Stimulated activated CD8-positive, alpha-beta memory T cell treated with anti-CD3 and anti-CD28 coated beads, Interleukin-15, amount 100 ng/mL, for 4 hours (primary cell): ENCODE data around the gene SPACA9.

Experiments
- DNase-seq, 2 donors: peaks; one replicate each; pipeline ENCODE4 v3.0.0-alpha.2; 2020; ENCODE audit warnings: low read depth in 2 of 2

SPACA9 gene

GRCh38 chr9:132878695-132879456 is at the start of gene SPACA9:
SPACA9 (plus strand) TSS chr9:132878898; CDS start chr9:132883948, 5,050 bp downstream.
- DNase-seq, result no peak

- no peak for DNase-seq
These were observed 46.4 kb upstream of the SPACA9 start for GRCh38 chr9:132832171-132832881.

- no peak for DNase-seq
These were observed 45.1 kb upstream of the SPACA9 start for GRCh38 chr9:132833550-132834121.

DNA sequence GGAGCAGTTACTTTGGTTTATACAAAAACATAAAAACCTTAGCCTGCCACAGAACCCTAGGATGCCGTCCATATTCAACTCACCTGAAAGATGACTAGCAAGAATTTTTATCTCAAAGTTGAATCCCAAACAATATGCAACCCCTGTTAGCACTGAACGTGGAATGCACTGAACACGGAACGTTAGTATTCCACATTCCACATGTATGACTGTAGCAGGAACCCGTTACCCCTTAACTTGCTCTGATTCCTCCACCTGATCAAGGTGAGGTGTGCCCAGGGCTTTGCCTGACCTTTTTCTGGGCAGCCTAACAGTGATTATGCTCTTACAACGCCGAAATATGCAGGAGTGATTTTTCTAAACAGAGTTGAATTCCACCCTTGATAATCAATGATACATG is 44.4 kb upstream of the SPACA9 start:
- no peak for DNase-seq

DNA sequence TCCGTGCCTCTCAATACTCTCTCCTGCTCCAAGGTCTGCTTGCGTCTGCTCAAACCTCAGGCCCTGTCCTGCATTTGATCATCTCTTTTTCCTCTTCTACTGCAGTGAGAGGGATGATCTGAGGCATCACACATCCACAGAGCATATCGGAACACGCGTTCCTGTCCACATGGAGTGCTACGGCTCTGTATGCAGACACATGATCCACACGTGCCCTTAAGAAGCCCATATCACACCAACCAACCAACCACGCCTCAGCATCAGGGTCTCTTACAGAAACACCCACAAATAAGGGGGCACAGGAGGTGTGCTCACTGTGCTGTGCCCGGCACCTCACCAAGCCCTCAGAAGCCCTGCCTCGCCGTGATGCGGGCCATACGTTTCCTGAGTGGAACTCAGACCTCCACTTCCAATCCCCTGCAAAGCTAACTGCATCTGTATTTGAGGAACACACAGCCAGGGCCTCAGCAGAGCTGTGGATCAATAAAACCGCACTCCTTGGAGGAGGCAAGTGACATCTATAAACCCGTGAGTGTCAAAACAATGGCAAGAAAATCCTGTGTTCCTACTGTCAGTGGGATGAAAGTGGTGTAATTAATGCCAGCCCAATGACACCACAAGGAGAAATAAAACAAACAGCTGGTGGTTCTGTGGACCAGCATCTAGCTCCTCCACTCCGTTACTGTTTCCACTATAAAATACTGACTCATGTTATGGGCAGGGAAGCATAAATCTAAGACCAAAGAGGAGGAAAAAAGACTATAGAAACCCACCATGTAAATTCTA is 41.0 kb upstream of the SPACA9 start:
- no peak for DNase-seq

GRCh38 chr9:132838291-132838690 is 40.4 kb upstream of the SPACA9 start:
- no peak for DNase-seq

- no peak for DNase-seq
These were observed 37.7 kb upstream of the SPACA9 start for GRCh38 chr9:132840980-132841379.

GRCh38 chr9:132842124-132843044 is 36.3 kb upstream of the SPACA9 start:
- DNase-seq, result no peak

DNA sequence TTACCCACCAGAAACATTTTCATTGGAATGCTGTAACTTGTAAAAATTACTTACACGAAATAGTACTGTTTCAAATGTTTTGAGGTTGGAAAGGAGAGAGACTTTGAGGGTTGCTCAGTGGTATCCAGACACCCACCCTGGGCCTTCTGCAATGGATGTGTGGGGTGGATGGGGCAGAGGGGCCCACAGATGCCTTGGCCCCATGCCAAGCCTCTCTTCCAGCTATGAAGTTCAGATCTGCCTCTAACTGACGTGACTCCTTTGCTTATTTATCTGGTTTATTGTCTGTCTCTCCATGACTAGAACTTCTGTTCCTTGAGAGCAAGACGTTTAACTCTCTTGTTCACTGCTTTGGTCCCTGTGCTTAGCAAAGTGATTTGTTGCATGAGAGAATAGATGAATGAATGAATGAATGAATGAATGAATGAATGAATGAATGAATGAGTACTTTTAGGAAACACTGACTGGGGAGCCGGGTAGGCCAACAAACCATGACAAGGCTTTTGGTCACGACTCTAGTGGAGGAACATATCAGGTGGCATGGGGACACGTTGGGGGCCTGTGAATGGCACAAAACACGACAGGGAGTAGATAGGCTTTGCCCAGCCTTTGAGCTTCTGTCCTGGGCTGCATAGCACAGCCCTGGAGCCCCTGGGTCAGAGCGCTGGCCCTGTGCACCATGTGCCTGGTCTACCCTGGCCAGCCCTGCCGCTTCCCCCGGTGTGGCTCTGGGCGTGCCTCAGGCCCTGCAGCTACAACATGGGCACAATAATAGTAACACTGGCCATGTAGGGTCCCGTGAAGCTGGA is 32.4 kb upstream of the SPACA9 start:
- DNase-seq, result no peak

- no peak for DNase-seq
These were observed 31.7 kb upstream of the SPACA9 start for GRCh38 chr9:132846918-132847515.

- DNase-seq, result no peak
These were observed 29.5 kb upstream of the SPACA9 start for GRCh38 chr9:132849185-132849706.

DNA sequence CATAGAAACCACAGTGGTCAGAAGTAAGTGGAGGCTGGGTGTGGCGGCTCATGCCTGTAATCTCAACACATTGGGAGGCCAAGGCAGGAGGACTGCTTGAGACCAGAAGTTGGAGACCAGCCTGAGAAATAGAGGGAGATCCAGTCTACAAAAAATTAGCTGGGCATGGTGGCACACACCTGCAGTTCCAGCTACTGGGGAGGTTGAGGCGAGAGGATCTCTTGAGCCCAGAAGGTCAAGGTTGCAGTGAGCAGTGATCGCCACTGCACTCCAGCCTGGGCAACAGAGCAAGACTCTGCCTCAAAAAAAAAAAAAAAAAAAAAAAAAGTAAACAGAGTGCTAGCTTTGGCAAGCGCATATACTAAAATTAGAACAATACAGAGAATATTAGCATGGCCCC is 25.2 kb upstream of the SPACA9 start:
- no peak for DNase-seq

DNA sequence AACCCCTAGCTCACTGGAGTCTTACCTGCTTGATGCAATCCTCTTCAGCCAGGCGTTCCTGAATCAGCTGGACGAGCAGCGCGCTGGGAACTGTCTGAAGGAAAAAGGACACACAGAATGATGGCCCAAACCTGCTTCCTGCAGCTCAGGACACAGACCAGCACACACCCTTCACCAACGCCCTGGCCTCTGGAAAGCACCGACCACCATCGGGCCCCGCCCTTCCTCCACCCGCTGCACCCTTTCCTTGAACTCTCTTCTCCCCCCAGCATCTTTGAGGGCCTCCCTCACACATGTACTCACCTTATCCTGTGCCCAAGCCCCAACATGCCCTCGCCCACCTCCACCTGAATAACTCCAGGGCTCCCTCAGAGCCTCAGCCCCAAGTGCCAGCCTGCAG is 23.9 kb upstream of the SPACA9 start:
- no peak for DNase-seq

- no peak for DNase-seq
These were observed 22.8 kb upstream of the SPACA9 start for GRCh38 chr9:132855904-132856303.

DNA sequence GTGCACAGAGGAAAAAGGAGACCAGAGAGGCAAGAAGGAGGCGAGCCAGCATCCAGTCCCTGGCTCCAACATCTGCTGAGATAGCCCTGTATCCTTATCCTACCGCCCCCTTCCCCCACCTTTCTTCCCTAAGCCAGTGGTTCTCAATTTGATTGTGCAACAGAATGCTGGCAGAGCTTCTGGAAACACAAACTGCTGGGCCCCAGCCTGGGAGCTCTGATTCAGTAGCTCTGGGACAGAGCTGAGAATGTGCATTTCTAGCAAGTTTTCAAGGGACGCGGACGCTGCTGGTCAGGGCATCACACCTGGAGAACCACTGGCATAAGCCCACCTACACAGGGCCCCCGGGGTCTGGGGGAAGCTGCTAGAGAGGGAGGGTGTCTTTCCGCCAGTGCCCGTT is 21.7 kb upstream of the SPACA9 start:
- no peak for DNase-seq

GRCh38 chr9:132857616-132858342 is 20.9 kb upstream of the SPACA9 start:
- no peak for DNase-seq

- DNase-seq, result no peak
These were observed 19.9 kb upstream of the SPACA9 start for GRCh38 chr9:132858751-132859150.

- no peak for DNase-seq
These were observed 17.0 kb upstream of the SPACA9 start for GRCh38 chr9:132861666-132862065.

DNA sequence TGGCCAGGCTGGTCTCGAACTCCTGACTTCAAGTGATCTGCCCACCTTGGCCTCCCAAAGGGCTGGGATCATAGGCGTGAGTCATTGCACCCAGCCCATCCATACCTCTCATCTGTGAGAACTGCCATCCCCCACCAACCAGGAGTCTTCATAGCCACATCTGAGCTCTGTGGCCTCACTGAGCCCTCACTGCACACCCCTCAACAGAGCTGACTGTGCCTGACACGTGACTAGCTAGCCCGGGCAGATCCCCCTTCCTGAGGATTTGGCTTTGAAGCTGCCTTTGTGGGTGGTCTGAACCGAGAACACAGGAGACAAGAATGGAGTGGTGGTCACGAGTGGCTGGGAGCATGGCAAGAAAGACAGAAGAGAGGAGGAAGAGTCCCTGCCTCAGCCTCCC is 16.2 kb upstream of the SPACA9 start:
- no peak for DNase-seq
